Cerebellar nuclear complex (tissue), 1 donor: ENCODE measurements around the gene INSYN2A.

ENCODE experiments used
- DNase-seq, 2 experiments: peaks; one replicate each; lab custom pipeline; 2025; lab: John Stamatoyannopoulos, UW

Gene INSYN2A, protein sequence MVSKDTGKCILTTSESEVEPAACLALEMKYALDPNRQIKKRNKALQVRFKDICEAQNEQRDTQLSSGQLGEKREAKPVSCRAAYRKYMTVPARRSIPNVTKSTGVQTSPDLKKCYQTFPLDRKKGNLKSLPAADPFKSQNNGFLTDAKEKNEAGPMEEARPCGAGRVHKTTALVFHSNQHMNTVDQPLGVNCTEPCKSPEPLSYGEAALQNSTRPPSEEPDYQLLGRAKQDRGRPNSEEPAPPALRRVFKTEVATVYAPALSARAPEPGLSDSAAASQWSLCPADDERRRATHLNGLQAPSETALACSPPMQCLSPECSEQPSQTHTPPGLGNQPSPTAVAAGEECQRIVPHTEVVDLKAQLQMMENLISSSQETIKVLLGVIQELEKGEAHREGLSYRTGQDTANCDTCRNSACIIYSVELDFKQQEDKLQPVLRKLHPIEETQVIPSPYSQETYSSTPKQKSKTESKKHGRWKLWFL

GRCh38 chr10:127196282-127197153, at the start of gene INSYN2A:
INSYN2A (minus strand) TSS chr10:127196591; CDS start chr10:127176395, 20,196 bp downstream.
- no peak for DNase-seq

DNA sequence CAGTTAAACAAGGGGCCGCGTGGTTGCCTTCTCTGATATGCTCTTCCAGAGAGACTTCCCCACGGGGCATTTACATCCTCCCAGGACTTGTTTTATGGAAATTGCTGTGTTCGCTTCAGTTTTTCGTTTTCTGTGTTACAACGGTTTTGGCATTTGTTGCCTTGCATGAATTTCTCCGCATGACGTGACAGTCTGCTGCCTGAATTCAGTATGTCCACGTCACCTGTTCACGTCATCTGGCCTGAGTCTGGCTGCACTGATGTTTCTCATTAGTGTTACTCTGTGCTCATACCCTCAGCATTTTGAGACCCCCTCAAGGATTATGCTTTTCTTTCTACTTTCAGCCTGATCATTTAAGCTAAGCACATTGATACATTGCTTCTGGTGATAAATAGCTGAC, 49.1 kb upstream of the INSYN2A start:
- DNase-seq = no peak

GRCh38 chr10:127243490-127244272, 47.3 kb upstream of the INSYN2A start:
- no peak for DNase-seq

DNA sequence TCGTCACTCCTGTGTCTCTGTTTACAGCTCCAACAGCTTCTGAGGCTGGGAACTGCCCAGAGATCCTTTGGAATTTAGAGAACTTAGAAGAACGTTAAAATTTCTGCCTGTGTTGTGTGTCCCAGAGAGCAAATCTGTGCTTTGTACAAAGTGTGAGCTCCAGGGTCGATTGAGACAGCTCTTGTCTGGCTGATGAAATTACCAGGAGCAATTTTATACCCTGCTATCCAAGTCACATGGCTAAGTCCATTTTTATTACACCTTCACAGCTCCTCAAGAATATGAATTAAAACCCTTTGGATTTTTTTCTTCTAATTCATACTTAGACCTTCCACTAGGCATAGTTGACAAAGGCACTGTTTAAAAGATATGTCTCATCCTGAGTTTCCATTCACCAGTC, 46.5 kb upstream of the INSYN2A start:
- no peak for DNase-seq

GRCh38 chr10:127236266-127236665, 39.9 kb upstream of the INSYN2A start:
- DNase-seq = no peak

GRCh38 chr10:127234306-127234800, 38.0 kb upstream of the INSYN2A start:
- no peak for DNase-seq

DNA sequence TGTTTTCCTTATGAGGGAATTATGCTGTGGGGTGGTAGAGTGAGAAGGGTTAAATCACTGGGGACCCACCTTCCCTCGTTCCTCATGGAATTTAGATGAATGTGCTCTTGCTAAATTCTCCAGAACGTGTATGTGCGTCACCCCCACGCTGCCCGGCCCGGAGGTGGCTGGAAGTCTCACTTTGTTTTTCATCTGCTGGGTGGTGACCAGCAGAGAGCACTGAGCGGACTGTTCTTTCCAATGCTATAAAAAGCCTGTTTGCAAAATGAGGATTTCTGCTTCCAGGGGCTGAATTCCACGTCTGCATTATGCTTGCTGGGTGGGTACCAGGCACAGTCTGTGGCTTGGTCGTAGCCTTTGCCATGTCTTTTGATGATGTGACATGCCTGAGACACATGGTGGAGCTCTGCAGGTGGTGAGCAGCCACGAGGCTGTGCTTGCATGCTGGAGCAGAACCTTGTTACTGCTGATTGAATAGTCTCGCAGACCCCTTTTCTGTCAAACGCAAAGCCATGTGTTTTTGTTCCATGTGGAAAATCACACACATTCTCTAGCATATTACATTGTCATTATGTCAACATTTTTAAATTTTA, 31.9 kb upstream of the INSYN2A start:
- DNase-seq = no peak

- DNase-seq = no peak
Measured at GRCh38 chr10:127227663-127228062, 31.3 kb upstream of the INSYN2A start.

GRCh38 chr10:127227027-127227426, 30.6 kb upstream of the INSYN2A start:
- no peak for DNase-seq

- no peak for DNase-seq
Measured at GRCh38 chr10:127221281-127221680, 24.9 kb upstream of the INSYN2A start.

DNA sequence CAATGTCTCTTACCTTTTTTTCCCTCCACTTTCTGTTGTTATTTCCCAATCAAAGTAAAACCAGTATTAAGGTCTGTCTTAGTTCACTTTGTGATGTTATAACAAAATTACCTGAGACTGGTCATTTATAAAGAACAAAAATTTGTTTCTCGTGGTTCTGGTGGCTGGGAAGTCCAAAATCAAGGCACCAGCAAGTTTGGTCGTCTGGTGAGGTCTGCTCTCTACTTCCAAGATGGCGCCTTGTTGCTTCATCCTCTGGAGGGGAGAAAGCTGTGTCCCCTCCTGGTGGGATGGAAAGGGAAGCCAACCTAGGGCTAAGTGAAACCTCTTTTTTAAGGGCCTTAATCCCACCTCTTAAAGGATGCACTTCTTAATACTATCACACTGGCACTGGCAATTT, 22.3 kb upstream of the INSYN2A start:
- no peak for DNase-seq

- no peak for DNase-seq
Measured at GRCh38 chr10:127216786-127217185, 20.4 kb upstream of the INSYN2A start.

DNA sequence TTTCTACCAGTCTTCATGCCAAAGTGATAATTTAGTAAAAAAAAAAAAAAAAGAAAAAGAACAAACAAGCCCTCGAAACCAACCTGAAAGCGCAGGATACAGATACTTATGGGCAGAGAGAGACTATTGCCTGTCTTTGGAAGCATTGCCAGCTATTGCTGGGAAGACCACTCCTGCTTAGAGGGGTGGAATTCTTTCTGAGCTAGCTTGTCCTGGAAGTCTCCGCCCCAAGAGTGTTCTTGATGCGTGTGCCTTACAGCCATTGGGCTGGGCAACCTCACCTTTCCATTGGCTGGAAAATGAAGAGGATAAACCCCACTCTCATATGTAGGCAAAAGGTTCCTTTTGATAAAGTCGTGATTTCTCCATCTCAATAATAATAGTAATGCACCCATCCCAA, 19.9 kb upstream of the INSYN2A start:
- DNase-seq = no peak

GRCh38 chr10:127215866-127216265, 19.5 kb upstream of the INSYN2A start:
- DNase-seq = no peak

GRCh38 chr10:127210936-127211466, 14.6 kb upstream of the INSYN2A start:
- no peak for DNase-seq

DNA sequence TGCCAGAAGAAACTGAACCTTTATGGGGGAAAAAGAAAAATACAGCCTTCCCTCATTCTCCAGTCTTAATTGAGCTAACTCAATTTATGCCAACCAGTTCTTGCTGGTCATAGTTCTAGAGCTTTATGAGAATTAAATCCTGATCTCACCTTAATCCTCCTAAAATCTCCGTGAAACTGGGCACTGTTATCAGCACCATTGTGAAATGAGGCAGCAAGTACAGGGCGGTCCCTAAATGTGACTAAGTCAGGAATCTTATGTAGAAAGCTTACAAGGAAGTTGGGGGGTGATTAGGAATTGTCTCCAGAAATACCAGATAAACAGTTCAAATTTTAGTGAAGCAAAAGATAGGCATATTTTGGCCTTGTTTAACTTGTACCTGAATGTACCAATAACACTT, 10.7 kb upstream of the INSYN2A start:
- DNase-seq = no peak

DNA sequence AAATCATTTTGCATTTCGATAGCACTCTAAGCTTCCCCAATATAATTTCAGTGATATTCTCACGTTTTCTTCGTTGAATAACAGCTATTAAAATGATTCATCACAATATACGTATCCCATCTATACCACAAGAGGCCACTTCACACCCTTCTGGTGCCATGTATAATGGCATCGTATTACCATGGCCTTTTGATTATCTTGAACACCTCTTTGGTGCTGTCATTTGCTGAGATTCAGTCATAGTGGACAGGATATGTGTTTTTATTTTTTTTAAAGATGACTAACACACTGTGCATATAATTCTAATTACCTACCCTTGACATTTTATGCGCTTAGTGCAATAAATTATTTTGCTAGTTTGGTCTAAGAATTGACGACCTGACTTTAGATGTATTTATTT, 6.7 kb upstream of the INSYN2A start:
- no peak for DNase-seq

DNA sequence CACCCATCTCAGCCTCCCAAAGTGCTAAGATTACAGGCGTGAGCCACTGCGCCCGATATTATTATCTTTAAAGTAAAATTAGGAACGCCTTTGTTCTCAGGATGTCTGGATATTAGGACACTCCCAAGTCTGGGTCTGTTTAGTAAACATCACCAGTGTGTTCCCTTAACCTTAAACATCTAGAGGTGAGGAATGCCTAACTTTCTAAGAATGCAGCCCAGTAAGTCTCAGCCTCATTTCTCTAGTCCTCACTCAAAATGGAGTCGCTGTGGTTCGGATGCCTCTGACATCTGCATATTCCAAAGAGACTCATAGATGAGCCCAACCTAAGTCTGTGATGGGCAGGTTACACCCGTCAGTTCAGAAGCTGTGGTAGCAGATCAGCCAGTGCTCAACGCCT, 4.3 kb upstream of the INSYN2A start:
- no peak for DNase-seq

- no peak for DNase-seq
Measured at GRCh38 chr10:127198721-127199120, 2.3 kb upstream of the INSYN2A start.

DNA sequence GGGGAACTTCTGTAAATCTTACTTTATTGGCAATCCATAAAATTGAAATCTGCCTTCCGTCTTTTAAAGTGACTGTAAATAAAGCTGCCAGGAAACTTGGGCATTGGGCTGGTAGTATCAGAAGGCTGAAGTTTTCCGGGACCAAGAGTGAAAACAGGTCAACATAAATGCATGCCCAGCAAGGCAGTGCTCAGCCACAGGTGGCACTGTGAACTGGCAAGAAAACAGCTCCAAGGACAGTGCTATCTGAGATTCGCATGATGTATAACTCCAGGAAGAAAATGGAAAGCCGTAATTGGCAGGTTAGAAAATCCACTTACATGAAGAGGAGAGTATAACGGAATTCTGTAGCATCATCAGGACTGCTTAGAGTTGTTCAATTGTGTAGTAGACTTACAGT, 1.9 kb upstream of the INSYN2A start:
- no peak for DNase-seq

DNA sequence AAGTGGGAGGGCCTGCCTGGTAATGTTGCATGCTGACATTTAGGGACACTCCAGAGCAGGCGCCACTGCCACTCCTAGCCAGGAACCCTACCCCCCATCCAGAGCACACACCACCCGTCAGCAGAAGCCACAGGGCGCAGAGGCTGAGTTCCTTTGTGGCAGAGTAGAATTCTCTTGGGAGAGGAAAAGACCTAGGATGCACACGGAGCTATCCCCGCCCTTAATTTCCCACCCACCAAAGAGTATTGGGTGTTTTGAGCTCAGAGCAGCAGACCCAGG, 702 bp upstream of the INSYN2A start:
- no peak for DNase-seq
